ENCODE data around the gene KCNV2.

KCNV2 gene

GRCh38 chr9:2758898-2759510, 41.7 kb downstream of the KCNV2 start:
- no peak for DNase-seq (ENCODE audit: low spot score)

- no peak for DNase-seq (ENCODE audit: low spot score)
Measured at GRCh38 chr9:2761424-2761823, 44.1 kb downstream of the KCNV2 start.

- no peak for DNase-seq (ENCODE audit: low spot score)
Measured at GRCh38 chr9:2764353-2764752, 47.0 kb downstream of the KCNV2 start.

GRCh38 chr9:2765250-2765880, 48.1 kb downstream of the KCNV2 start:
- no peak for DNase-seq (ENCODE audit: low spot score)

GRCh38 chr9:2767800-2768677, 50.7 kb downstream of the KCNV2 start:
- DNase-seq (ENCODE audit: low spot score), result no peak

- DNase-seq (ENCODE audit: low spot score), result no peak
Measured at GRCh38 chr9:2771087-2771486, 53.8 kb downstream of the KCNV2 start.

GRCh38 chr9:2771661-2772060, 54.4 kb downstream of the KCNV2 start:
- no peak for DNase-seq (ENCODE audit: low spot score)

- DNase-seq (ENCODE audit: low spot score), result no peak
Measured at GRCh38 chr9:2777454-2777853, 60.1 kb downstream of the KCNV2 start.

GRCh38 chr9:2778816-2779215, 61.5 kb downstream of the KCNV2 start:
- DNase-seq (ENCODE audit: low spot score), result no peak

Data from GM03348 (cell line).